MV-4-11 (cell line): ENCODE results near the gene PLCD3.
A peak's percentile ranks its signal among the peaks of the same experiment; 100 is the strongest.

ENCODE experiments used
- DNase-seq: peaks from one replicate; lab custom pipeline; 2025; lab: John Stamatoyannopoulos, UW

The PLCD3 gene

DNA sequence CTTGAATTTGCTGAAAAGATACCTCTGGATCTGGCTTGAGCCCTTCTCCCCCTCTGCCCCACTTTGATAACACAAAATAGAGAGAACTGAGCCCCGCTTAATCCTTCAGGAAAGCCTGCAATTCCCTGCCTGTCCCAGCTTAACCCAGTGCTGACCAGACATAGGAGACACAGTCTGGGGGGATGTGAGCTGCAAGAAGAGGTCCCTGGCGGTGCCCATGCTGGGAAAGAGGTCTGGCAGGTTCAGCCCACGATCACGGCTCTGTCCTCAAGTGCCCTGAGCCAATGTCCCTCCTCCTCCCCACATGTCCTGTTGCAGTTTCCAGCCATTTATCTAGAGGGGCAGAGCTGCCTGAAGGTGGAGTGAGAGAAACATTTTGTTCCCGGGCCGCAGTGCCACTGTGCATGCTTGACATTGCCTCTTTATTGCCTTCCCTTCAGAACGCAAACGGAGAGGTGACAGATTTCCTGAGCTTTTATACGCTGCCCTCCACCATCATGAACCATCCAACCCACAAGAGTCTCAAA is 29.0 kb downstream of the PLCD3 start:
- no peak for DNase-seq

DNA sequence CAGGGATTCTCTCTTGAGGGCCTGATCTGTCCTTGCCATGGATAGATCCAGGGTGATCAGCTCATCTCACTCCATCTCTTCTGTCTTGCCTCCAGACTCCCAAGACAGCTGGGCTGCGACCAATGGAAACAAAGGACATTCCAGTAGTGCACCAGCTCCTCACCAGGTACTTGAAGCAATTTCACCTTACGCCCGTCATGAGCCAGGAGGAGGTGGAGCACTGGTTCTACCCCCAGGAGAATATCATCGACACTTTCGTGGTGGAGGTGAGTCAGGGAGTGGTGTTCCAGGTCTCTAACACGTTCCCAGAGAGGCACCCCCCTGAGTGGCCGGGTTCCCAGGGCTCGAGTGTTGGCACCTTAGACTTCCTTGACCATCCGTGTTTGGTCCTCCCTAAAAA is 29.5 kb downstream of the PLCD3 start:
- DNase-seq: no peak

DNA sequence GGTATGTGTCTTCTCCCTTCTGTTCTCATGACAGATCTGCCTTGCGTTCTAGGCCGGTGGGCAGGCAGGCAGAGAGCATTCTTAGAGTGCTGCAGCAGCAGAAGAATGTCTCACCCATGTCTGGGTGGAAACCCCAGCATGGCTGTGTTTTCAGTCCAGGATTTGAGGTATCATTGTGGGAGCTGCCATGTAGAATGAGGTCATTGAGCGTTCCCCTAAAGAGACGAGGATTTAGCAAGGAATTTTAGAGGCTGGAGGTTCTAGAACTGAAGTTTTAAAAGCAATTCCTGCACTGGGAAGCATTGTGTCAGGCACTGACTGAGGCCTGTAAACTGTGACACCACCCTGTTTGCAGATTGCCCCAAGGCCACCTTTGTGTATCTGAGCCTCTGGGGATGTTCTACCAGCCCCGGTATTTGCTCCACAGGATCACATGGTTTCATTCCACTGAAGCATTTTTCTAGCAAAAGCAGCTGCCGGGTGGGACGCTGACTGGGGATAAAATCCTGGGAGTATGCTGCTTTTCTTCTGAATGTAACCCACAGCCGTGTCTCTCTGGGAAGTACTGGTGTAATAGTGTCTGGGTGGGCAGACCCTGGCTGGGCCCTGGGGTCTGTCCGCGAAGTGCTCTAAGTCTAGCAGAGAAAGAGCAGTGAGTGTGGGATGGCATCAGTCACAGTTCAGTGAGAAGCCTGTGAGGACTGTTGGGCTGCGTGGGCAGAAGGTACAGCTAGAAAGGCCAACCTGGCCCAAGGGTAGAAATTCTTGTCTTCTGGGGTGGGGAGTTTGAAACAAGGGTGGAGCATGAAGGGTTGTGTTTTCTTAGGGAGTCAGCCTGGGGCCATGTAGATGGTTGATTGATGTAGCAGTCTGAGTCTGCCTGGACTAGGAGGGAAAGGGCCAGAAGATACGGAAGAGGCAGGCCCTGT is 30.2 kb downstream of the PLCD3 start:
- DNase-seq: no peak

DNA sequence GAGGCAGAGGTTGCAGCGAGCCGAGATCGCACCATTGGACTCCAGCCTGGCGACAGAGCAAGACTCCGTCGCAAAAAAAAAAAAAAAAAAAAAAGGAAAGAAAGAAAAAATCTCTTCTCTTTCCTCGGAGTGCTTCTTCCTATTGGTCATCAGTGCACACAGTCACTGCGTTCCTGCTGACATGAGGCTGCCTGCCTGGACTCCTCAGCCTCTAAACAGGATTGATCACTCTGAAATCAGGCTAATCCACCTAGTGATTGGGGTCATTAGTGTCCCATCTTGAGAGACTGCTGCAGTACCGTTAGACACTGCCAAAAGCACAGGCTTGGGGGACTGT is 30.8 kb downstream of the PLCD3 start:
- DNase-seq: no peak

DNA sequence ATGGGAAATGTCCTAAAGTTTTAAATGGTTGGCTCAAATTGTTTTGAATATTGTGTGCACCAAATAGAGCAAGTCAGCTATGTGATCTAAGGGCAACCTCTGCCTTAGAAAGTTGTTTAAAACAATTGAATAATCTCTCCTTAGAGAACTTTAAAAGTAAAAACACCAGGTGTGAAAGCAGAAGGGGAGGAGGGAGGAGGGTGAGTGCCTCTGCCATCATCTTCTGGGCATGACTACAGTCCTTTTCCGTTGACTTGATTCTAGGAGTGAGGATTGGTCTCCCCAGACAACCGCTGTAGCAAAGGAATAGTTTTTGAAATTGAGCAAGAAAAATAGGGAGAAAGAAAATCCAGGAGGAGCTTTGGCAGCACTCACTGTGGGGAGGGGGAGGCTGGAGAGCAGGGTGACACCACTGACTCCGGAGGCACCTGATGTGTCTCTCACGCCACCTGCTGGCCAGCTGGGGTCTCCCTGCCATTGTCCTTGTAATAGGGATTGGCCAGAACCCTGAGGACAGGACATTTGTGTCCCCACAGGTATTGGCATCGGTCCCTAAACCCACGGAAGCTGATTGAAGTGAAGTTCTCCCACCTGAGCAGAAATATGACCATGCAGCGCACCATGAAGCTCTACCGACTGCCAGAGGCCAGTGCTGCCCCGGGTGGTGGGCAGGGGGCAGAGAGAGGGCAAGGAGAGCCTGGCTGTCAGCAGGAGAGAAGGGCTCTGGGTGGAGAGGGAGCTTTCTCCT is 33.3 kb downstream of the PLCD3 start:
- peak; percentile 53 for DNase-seq

DNA sequence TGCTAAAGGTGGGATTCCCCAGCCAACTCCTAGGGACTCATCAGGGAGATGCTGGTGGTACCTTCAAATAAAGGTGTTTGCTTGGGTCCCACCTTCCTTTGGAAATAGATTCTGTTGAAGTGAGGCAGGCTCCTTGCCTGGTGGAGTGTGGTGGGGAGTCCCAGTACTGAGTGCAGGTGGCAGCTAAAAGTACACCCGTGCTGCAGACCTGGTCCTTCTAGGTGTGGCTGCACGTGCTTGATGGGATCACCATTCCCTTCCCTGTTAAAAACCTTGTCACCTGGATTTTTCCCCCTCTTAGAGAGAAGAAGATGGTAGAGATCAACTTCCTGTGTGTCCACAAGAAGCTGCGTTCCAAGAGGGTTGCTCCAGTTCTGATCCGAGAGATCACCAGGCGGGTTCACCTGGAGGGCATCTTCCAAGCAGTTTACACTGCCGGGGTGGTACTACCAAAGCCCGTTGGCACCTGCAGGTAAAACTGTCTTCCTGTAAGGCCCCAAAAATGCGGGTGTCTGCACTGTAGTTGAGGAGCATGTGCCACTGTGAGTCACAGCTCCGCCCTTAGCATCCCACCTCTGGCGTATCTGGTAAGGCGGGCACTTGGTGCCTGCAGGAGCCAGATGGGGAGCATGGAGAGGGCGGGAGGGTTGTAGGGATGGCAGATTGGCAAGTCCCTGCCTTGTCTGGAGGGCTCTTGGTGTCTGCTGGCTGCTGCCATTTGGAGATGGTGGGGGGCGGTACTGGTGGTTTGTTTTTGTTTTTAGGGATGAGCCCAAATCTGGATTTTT is 34.0 kb downstream of the PLCD3 start:
- DNase-seq: no peak

DNA sequence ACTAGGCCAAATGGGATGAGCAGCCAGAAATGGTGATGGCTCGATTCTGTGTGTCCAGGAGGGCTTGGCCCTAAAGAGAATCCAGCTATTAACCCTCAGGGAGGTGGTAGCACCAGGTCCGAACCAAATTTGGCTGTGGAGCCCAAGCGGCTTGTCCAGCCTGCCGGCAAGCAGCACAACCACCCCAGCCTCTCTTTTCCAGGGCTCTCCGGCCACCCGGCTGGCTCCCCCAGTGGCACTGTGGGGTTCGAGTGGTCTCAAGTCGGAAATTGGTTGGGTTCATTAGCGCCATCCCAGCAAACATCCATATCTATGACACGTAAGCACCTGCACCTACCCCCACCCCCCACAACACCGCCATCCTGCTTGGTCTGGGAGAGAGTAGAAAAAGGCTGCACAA is 35.4 kb downstream of the PLCD3 start:
- DNase-seq: no peak

DNA sequence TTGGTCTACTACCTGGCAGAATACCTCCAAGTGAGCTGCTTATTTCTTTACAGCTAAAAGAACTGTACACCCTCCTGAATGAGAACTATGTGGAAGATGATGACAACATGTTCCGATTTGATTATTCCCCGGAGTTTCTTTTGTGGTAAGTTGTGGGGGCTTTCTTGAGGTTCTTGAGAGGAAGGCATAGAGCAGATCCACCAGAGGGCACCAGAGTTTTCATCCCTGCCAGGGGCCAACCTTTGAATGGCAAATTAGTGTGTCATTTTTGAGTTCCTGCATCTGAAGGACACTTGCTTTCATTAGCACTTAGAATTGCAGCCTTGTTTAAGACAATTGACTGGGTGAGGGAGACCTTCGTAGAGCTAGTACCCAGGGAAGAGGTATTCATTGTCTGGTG is 36.2 kb downstream of the PLCD3 start:
- peak; percentile 37 for DNase-seq

DNA sequence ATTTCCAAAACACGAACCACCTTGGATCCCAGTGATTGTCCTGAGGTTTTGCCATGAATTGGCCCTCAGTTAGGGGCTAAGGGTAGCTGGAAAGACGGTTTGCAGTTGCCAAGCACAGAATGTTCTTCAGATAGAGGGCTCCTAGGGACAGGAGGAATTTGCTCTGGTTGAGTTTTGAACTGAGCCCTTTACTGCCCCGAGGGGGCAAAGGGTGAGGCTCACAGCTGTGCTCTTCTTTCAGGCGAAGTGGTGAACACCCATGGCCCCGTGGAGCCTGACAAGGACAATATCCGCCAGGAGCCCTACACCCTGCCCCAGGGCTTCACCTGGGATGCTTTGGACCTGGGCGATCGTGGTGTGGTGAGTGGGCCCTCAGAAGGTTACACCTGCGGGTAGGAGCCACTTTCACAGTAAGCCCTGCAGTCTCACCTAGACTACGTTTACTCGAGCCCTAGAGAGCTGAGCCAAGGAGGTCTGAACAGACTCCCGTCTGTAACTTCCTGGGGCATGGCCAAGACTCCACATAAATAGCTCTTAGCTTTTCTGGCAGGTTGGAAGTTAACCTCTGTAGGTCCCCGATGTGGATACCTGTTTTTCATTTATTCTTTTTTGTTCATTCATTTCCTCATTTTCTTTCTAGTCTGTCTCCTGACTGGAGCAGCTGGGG is 38.7 kb downstream of the PLCD3 start:
- DNase-seq: no peak

DNA sequence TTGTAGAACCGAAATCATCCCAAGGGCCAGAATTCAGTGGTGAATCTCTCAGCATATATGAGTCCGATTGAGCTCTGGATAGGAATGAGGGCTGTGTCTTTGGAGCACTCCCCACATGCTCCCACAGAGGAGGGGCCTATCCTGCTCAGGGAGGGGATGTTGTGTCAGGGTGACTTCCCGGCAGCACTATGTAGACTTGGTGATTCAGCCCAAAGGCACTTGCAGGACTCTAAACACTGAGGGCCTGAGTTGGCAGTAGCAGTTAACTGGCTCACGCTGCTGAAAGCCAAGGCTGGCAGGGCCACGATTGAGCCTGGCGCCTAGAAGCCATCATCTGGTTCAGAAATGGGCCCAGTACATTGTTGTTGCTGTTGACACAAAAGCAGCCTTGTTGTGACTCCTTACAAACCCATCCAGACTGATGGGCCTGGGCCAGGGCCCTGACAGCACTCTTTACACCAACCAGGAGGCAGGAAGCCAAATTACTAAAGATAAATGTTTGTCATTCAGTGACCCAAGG is 39.3 kb downstream of the PLCD3 start:
- no peak for DNase-seq

DNA sequence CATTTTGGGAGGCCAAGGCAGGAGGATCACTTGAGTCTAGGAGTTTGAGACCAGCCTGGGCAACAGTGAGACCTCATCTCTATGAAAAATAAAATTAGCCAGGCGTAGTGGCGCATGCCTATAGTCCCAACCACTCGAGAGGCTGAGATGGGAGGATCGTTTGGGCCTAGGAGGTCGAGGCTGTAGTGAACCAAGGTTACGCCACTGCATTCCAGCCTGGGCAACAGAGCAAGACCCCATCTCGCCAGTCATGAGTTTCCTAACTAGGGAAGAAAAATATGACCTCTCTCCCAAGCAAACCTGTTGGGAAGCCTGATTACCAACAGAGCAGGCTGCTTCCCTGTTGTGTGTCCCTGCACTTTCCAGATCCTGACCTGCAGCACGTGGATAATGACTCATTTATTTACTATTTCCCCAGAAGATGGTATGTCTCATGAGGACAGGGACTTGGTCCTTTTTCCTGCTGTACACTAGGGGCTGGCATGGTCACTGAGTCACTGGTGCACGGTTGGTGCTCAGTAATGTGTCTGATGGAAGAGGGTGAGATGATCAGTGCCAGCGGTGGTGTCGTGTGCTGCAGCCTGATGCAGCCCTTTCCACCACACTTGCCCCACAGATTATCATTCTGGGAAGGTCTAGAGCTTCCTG is 40.4 kb downstream of the PLCD3 start:
- no peak for DNase-seq

DNA sequence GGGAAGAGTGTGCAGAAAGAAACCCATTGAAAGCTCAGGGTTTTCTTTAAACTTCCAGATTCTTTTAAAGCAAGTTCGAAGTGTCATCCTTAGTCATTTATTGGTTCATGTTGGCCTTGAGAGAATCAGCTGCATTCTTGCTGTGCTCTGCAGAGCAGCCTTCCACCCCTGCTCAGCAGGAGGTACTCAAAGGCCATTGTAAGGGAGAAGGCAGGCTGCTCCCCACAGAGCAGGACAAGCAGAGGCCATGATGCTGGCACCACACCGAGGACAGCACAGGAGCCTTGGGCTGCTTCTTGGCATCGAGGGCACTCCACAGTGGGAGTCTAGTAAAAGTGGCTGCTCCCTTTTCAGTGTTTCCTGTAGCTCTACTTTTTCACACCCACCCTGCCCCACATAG is 41.6 kb downstream of the PLCD3 start:
- no peak for DNase-seq

DNA sequence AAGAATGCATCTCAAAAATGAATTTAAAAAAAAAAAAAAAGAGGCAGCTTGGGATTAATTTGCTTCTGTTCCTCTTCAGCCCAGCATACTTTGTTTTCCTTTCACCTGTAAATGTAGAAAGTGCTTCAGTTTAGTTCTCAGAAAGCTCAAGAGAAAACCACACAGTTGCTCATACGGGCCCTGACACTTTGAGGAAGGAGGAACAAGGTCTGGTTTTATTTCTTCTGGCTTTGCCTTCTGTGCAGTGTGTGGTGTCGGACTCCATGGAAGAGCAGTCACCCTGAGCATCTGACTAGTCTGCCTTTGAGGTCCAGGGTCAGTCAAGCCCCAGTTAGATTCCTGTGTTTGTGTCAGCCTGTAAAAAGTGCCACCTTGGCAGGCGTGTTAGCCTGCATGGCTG is 43.6 kb downstream of the PLCD3 start:
- DNase-seq: peak; percentile 82

DNA sequence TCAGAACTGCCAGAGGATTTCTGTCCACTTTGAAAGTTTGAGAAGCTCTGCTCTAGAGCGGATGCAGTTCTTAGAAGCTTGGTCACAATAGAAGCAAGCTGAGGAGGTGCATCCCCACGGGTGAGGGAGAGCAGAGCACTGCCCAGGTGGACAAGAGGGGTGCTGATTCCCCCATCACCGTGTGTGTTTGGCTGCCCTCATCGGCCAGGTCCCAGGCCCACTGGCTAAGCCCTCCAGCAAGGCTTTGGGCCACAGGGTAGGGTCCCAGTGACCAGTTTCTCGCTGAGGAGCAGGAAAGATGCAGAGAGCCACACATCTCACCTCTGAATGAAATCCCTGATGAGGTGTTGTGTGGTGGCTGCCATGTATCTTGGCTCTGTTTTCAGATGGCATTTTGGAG is 44.3 kb downstream of the PLCD3 start:
- DNase-seq: no peak

DNA sequence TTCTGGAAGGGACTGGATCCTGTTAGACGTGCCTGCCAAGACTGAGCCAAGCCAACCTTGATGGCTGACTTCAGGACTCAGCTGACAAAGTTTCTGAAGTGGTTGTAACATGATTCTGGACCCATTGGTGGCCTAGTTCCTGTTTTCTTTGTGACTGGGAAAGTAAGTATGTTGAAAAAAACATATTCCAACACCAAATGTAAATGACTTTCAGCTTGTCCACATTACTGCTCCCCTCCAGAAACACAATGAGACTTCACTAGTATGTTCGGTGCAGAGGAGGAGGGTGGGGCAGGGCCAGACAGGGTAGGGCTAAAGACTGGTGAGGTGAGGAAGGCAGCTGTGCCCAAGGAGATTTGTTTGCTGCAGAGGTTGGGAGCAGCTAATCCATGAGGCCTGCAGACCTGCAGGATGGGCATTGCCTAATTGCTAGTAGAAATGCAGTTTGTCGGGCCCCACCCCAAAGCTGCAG is 44.8 kb downstream of the PLCD3 start:
- DNase-seq: peak; percentile 50

DNA sequence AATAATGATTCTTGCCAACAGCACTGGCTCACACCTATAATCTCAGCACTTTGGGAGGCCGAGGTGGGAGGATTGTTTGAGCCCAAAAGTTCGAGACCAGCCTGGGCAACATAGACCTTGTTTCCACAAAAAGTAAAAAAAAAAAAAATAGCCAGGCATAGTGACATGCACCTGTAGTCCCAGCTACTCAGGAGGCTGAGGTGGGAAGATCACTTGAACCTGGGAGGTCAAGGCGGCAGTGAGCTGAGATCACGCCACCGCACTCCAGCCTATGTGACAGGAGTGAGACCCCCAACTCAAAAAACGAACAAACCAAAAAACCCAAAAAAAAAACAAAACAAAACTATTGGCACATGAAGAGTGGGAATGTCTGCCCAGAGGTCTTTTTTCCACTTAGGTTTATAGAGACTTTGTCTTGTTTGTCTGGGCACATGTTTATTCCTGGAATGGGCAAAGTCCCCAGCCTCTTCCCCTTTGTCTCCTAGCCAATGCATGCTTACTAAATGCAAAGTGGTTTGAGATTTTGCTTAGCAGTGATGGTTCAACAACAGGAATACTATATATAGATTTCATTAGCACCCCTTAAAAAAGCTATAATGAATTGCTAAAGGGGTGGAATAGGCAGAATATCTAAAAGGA is 45.3 kb downstream of the PLCD3 start:
- DNase-seq: no peak

DNA sequence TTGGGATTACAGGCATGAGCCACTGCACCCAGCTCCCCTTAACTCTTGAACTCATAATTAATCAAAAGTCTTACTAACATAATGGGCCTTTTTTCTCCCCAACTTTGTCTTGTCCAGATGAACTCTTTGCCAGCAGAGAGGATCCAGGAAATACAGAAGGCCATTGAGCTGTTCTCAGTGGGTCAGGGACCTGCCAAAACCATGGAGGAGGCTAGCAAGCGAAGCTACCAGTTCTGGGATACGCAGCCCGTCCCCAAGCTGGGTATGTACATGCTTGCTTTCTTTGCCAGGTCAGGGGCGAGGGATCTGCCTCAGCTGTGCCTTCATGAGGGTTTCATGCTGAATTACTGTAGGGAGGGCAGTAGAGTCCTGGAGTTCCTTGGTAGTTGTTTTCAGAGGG is 45.9 kb downstream of the PLCD3 start:
- no peak for DNase-seq

DNA sequence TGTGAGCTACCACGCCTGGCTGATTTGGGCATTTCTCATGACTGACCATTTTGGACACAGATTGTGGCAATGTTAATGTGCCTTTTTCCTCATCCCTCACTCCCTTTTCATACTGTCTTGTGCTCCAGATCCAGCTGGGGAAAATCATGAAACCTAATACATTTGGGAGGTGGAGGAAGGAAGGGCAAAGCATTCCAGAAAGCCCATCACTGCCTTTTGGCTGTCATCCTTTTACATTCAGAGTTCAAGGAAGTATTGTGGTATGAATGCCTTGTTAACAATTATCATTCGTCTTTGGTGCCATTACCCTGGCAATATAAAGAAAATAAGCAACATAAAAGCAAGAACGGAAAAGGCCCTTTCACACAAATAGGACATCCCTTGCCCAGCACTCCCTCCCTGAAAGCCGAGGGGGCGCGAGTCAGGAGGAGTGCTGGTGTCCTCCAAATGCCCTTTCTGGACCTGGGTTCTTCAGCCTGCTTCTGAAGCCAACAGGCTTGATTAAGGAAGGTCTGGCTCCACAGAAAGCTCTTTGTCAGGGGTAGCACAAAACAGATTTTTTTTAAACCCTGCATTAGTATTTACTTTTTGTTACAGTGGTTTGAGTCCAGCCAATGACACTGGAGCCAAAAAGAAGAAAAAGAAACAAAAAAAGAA is 51.1 kb downstream of the PLCD3 start:
- DNase-seq: no peak

DNA sequence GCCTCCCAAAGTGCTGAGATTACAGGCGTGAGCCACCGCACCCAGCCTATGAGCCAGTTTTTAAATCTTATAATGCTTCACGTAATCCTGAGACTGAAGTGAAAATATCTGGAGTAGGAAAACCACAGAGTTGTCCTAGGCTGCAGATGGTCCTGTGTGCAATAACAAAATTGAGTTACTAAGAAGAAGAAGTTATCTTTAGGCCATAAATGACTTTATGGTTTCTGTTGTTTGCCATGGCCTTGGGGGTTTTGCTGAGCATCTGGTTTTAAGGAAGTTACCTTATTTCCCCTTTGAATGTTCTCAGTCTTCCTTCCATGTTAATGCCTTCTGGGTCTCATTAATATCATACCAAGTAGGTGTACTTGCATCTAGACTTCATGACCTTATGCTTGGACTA is 54.7 kb downstream of the PLCD3 start:
- peak; percentile 99 for DNase-seq
